ENCODE data around the gene STK39. TPM values are rescaled to one million over a fixed set of nuclear protein-coding genes. Genes with fewer than 3 reads are reported as not detected.

The STK39 gene
- total and polyA plus RNA-seq, 9 of the 15 experiments (the other 6 are each of a cell fraction or from before 2014, with no cell fraction given) = 0.19 to 0.76 (median 0.51) TPM

DNA sequence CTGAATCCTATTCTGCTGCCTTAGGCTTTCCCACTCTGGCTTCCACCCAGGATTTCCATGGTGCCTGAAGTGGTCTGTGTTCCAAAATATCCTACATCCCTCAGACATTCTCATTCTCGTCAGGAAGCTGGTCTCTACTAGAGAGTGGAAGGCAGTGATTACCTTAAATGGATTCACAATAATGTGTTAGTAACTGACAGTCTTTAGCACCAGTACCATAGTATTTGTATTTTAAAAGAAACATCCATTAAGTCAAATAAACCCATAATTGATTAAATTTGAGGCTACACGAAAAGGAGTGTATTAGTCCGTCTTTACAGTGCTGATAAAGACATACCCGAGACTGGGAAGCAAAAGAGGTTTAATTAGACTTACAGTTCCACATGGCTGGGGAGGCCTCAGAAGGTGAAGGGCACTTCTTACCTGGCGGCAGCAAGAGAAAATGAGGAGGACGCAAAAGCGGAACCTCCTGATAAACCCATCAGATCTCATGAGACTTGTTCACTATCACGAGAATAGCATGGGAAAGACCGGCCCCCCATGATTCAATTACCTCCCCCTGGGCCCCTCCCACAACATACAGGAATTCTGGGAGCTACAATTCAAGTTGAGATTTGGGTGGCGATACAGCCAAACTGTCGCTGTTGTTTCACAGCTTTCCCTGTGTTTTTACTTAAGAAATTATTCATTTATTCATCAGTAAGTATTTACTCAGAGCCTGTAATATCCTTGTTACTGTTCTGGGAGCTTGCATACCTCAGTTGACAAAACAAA is 306.5 kb downstream of the STK39 start (continued):
- no peak for TF ChIP-seq THAP7 (CRISPR knock-in tag; IDR thresholded peaks at IDR 0.05)
- no peak; the same call in 1 of the 2 replicates for TF ChIP-seq GABPA (tag; conservative IDR thresholded peaks at IDR 0.05; ENCODE audit: low read depth)
- no peak for TF ChIP-seq ZNF583 (CRISPR knock-in tag; IDR thresholded peaks at IDR 0.05)
- TF ChIP-seq SLC30A9 (CRISPR knock-in tag; IDR thresholded peaks at IDR 0.05) = no peak
- no peak for TF ChIP-seq WHSC1 (IDR thresholded peaks at IDR 0.05; ENCODE audit: low read length)
- TF ChIP-seq, protein P1, sequence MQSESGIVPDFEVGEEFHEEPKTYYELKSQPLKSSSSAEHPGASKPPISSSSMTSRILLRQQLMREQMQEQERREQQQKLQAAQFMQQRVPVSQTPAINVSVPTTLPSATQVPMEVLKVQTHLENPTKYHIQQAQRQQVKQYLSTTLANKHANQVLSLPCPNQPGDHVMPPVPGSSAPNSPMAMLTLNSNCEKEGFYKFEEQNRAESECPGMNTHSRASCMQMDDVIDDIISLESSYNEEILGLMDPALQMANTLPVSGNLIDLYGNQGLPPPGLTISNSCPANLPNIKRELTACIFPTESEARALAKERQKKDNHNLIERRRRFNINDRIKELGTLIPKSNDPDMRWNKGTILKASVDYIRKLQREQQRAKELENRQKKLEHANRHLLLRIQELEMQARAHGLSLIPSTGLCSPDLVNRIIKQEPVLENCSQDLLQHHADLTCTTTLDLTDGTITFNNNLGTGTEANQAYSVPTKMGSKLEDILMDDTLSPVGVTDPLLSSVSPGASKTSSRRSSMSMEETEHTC (IDR thresholded peaks at IDR 0.05) = 0 out of 2 replicates have a peak, but pooled peaks have one; percentile 29
- no peak for TF ChIP-seq ZNF124 (CRISPR knock-in tag; IDR thresholded peaks at IDR 0.05)
- TF ChIP-seq HDAC8 (tag; IDR thresholded peaks at IDR 0.05) = no peak
- TF ChIP-seq KAT2B (IDR thresholded peaks at IDR 0.05; ENCODE audit: low read depth, low read length) = no peak
- TF ChIP-seq EP400 (IDR thresholded peaks at IDR 0.05) = peak; percentile 95
- TF ChIP-seq HDAC1 (IDR thresholded peaks at IDR 0.05) = peak; percentile 70 to 87
- TF ChIP-seq CBX5 (IDR thresholded peaks at IDR 0.05; ENCODE audit: borderline replicate concordance, low read depth) = no peak
- no peak for TF ChIP-seq NFIX (CRISPR knock-in tag; IDR thresholded peaks at IDR 0.05; ENCODE audit: low read depth)
- TF ChIP-seq DPF2 (IDR thresholded peaks at IDR 0.05) = peak; percentile 32
- peak; percentile 76 for TF ChIP-seq RBM25 (IDR thresholded peaks at IDR 0.05; ENCODE audit: low read depth, low read length, severe bottlenecking)
- TF ChIP-seq HNRNPK (IDR thresholded peaks at IDR 0.05; ENCODE audit: low read depth, low read length, poor library complexity, severe bottlenecking) = no peak
- TF ChIP-seq ZBTB17 (CRISPR knock-in tag; IDR thresholded peaks at IDR 0.05) = no peak; the same call in 1 of the 2 replicates
- TF ChIP-seq HCFC1 (IDR thresholded peaks at IDR 0.05; ENCODE audit: low read depth, low read length) = no peak
- TF ChIP-seq ZNF444 (CRISPR knock-in tag; IDR thresholded peaks at IDR 0.05) = no peak
- peak; percentile 69; the same call in 1 of the 2 replicates for TF ChIP-seq SP1 (CRISPR knock-in tag; IDR thresholded peaks at IDR 0.05)
- peak; percentile 48; the same call in 1 of the 2 replicates for TF ChIP-seq MAX (CRISPR knock-in tag; IDR thresholded peaks at IDR 0.05)
- TF ChIP-seq POLR2B (IDR thresholded peaks at IDR 0.05; ENCODE audit: low read depth, partially characterized antibody) = peak; percentile 99
- TF ChIP-seq PTRF (tag; IDR thresholded peaks at IDR 0.05) = no peak

Data from K562 (cell line).